Right lobe of liver (tissue), 6 donors: Measurements from ENCODE around the gene RAPGEFL1. TPM values are rescaled to one million over a fixed set of nuclear protein-coding genes. Genes with fewer than 3 reads are reported as not detected.
A peak's percentile ranks its signal among the peaks of the same experiment; 100 is the strongest.
"Not testable (repeated sequence)": the region's sequence is repeated elsewhere in the genome, so short reads cannot be mapped to it uniquely, and the experiment has no call there.

ENCODE experiments used
- ATAC-seq, 4 donors: fragments of 200-7000 bp; cut with Tn5 transposase; one replicate each; pipeline ENCODE4 v1.9.1; 2020; ENCODE audit warnings: mild to moderate bottlenecking in 4 of 4, moderate library complexity in 4 of 4
- DNase-seq, 3 donors: peaks; one replicate each; pipeline ENCODE4 v3.0.0-alpha.2; 2020
- H3K27ac ChIP-seq, 3 donors: fragments of 200-600 bp; one replicate each; pipeline ENCODE4 v1.8.0; 2022
- H3K27me3 ChIP-seq, 2 donors: fragments of 200-600 bp; one replicate each; pipeline ENCODE4 v1.8.0; 2022
- H3K36me3 ChIP-seq, 4 donors: fragments of 200-600 bp; sonication (generic) in 1 of 4; one replicate each; pipeline versions ENCODE4 v1.5.1 to v1.8.0; 2017 to 2022; ENCODE audit warnings: control low read depth in 1 of 4
- H3K4me1 ChIP-seq, 4 donors: fragments of 200-600 bp; sonication (generic) in 1 of 4; one replicate each; pipeline versions ENCODE4 v1.5.1 to v1.8.0; 2017 to 2022; ENCODE audit warnings: control low read depth in 1 of 4
- H3K4me3 ChIP-seq, 3 donors: fragments of 200-600 bp; one replicate each; pipeline ENCODE4 v1.8.0; 2022
- H3K9me3 ChIP-seq, 4 donors: fragments of 200-600 bp; sonication (generic) in 1 of 4; one replicate each; pipeline versions ENCODE4 v1.5.1 to v1.8.0; 2017 to 2022; ENCODE audit warnings: control low read depth in 1 of 4
- CTCF ChIP-seq, 4 donors: fragments of 200-600 bp in 3 of 4; fragments of 450-650 bp in 1 of 4; IDR thresholded peaks; one replicate each; pipeline versions ENCODE4 v1.5.1 to v1.8.0; 2016 to 2022; ENCODE audit warnings: antibody characterized with exemption in 4 of 4, mild to moderate bottlenecking in 2 of 4
- POLR2A ChIP-seq: fragments of 450-650 bp; IDR thresholded peaks from one replicate; pipeline ENCODE4 v1.6.1; 2017; ENCODE audit warnings: antibody characterized with exemption, mild to moderate bottlenecking
- WGBS: methylation state at CpG from one replicate; pipeline ENCODE4 v1.1.6; 2018; ENCODE audit warnings: low coverage, low lambda C conversion rate; ENCODE audit not compliant: insufficient coverage; ENCODE audit errors: missing lambda C conversion rate; 5-methylcytosine and 5-hydroxymethylcytosine counted together
- intact Hi-C, 2 donors: fragments of 100-400 bp; cut with DNase I; formaldehyde crosslinking; loops; one replicate each; pipeline versions ENCODE4 v1.11.2 to v1.14.1; 2022
- total RNA-seq, 6 experiments: library from RNA; depleted of rRNA in 2 of 6; stranded (reverse); fragments of >200 nt in 2 of 6; fragmentation: NEBNext Ultra II Directional in 3 of 6; extraction: Animal tissue kit (Norgen Biotek cat#: 25700) in 3 of 6; gene quantifications; one replicate each; pipeline versions ENCODE4 v1.1.0 to v1.2.4, GENCODE V29; 2016 to 2023
- donor health status: DM: no; HTN: yes; CAD: no.
- donor health status: DM: no; HTN: no; CAD: no.
- donor health status: DM: no; HTN: no; CAD: no.
- donor health status: DM: no; HTN: yes; CAD: no.
- donor health status: DM: no; HTN: yes; CAD: no.

RAPGEFL1 gene
- total RNA-seq, 6 experiments from 2014 or later = 1.4 to 16.5 (median 4.4) TPM

GRCh38 chr17:40219594-40220338 is 42.5 kb downstream of the RAPGEFL1 start:
- peak overlapping the region; percentile 64 to 79 (median 75) for H3K4me3 ChIP-seq
- no peaks in the 10 kb centered on the region for H3K27me3 ChIP-seq
- H3K27ac ChIP-seq = peak overlapping the region; percentile 64 to 87 (median 77)
- ATAC-seq = peak; percentile 31 to 41 (median 34)
- intact Hi-C loops = loop anchor here in 1 of 2 donors (5.0 kb wide), 1 partner anchor 58 kb away; no protein-coding TSS in a partner anchor
- peaks cover 0 to 6% (median 2%) of the 10 kb centered on the region in 4 donors for H3K4me1 ChIP-seq
- no peak for DNase-seq
- TF ChIP-seq CTCF (IDR thresholded peaks at IDR 0.05) (no peak), POLR2A (no peak)
- H3K36me3 ChIP-seq = no peaks in the 10 kb centered on the region
- H3K9me3 ChIP-seq = no peaks in the 10 kb centered on the region
- WGBS = 3% methylated on average over 24 of the region's 24 CpGs

GRCh38 chr17:40224718-40225550 is 47.7 kb downstream of the RAPGEFL1 start:
- peaks cover 0 to 3% (median 0%) of the 10 kb centered on the region in 4 donors for H3K36me3 ChIP-seq
- WGBS = 80% methylated on average over 5 of the region's 5 CpGs
- intact Hi-C loops = loop anchor here in 1 of 2 donors (5.0 kb wide), 1 partner anchor 52 kb away; no protein-coding TSS in a partner anchor
- no peaks in the 10 kb centered on the region for H3K9me3 ChIP-seq
- DNase-seq = no peak
- TF ChIP-seq CTCF (IDR thresholded peaks at IDR 0.05) = no peak
- no peak for TF ChIP-seq POLR2A
- ATAC-seq = no peak
- H3K4me3 ChIP-seq = no peak overlapping the region
- no peak overlapping the region for H3K27ac ChIP-seq
- H3K27me3 ChIP-seq = no peaks in the 10 kb centered on the region
- H3K4me1 ChIP-seq = peaks cover 0 to 5% (median 2%) of the 10 kb centered on the region in 4 donors

DNA sequence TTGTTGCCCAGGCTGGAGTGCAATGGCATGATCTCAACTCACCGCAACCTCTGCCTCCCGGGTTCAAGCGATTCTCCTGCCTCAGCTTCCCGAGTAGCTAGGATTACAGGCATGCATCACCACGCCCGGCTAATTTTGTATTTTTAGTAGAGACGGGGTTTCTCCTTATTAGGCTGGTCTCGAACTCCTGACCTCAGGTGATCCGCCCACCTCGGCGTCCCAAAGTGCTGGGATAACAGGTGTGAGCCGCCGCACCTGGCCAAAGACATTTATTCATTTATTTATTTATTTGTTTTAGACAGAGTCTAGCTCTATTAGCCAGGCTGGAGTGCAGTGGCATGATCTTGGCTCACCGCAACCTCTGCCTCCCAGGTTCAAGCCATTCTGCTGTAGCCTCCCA is 51.9 kb downstream of the RAPGEFL1 start:
- ATAC-seq, H3K9me3 ChIP-seq, DNase-seq, H3K4me3 ChIP-seq, H3K4me1 ChIP-seq, H3K27ac ChIP-seq, H3K27me3 ChIP-seq, intact Hi-C loops: not testable (repeated sequence)
- WGBS = 100% methylated on average over 9 of the region's 14 CpGs
- peaks cover 0 to 19% (median 5%) of the 10 kb centered on the region in 4 donors for H3K36me3 ChIP-seq

DNA sequence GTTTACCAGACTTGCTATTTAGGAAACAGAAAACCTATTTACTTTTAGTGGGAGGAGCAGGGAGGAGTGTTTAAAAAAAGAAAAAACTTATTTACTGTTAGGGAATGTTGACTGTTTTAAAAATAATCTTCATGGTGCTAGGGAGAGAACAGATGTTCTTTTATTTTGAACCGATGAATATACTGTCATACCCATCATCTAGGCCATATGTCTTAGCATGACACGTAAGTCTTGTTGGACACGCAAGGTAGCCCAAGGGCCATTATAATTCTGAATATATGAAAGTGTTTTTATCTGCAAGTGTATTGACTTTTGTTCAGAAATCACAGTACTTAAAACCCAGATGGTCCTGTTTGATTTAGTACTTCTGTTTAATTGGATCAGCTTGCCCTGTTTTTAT is 53.4 kb downstream of the RAPGEFL1 start:
- Histone ChIP-seq H3K4me3 (no peak overlapping the region), H3K27me3 (no peaks in the 10 kb centered on the region), H3K9me3 (no peaks in the 10 kb centered on the region), H3K27ac (no peak overlapping the region), H3K4me1 (no peaks in the 10 kb centered on the region), H3K36me3 (peaks cover 0 to 17% (median 5%) of the 10 kb centered on the region in 4 donors)
- intact Hi-C loops = no loop called here
- 89% methylated on average over 3 of the region's 3 CpGs for WGBS
- no peak for ATAC-seq
- TF ChIP-seq CTCF (IDR thresholded peaks at IDR 0.05) = no peak
- TF ChIP-seq POLR2A = no peak
- DNase-seq = no peak

DNA sequence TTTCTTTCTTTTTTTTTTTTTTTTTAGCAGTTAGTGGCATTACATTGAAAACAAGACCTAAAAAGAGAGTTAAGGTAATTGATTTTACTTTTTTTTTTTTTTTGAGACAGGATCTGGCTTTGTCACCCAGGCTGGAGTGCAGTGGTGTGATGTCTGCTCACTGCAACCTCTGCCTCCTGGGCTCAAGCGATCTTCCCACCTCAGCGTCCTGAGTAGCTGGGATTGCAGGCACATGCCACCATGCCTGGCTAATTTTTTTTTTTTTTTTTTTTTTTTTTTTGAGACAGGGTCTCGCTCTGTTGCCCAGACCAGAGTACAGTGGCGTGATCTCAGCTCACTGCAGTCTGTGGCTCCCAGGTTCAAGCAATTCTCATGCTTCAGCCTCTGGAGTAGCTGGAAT is 54.7 kb downstream of the RAPGEFL1 start:
- H3K9me3 ChIP-seq, H3K27me3 ChIP-seq, H3K4me1 ChIP-seq, DNase-seq, H3K4me3 ChIP-seq, intact Hi-C loops, ATAC-seq, H3K27ac ChIP-seq: not testable (repeated sequence)
- peaks cover 0 to 17% (median 5%) of the 10 kb centered on the region in 4 donors for H3K36me3 ChIP-seq
- 92% methylated on average over 2 of the region's 4 CpGs for WGBS
